Measurements from ENCODE around the gene VSIG8.

- TF ChIP-seq CTCF (IDR thresholded peaks at IDR 0.05; ENCODE audit: low read depth, low read length, missing input control) = no peak
- TF ChIP-seq ZBTB33 (IDR thresholded peaks at IDR 0.05) = no peak
- TF ChIP-seq EGR1 (IDR thresholded peaks at IDR 0.05; ENCODE audit: low read depth in 2 of 2) = no peak
Measured at GRCh38 chr1:159826441-159827101, 35.9 kb downstream of the VSIG8 start, which contains the start of gene SLAMF8.

All from liver (tissue), 3 donors.